Neural progenitor cell (in vitro differentiated cells): Measurements from ENCODE around the gene SPATC1L. TPM values are rescaled to one million over a fixed set of nuclear protein-coding genes. Genes with fewer than 3 reads are reported as not detected.

Source experiments
- DNase-seq: peaks from one replicate; pipeline ENCODE4 v3.0.0-alpha.2; 2016; ENCODE audit warnings: low spot score
- H2AFZ ChIP-seq: fragments of 200-600 bp; sonication (generic); replicated peaks from 2 replicates; pipeline ENCODE4 v1.6.1; 2016; ENCODE audit warnings: antibody characterized with exemption
- H3F3A ChIP-seq: fragments of 200-600 bp; sonication (generic); 2 replicates; pipeline ENCODE4 v1.6.1; 2016; ENCODE audit warnings: antibody characterized with exemption, low read depth
- H3K27ac ChIP-seq: fragments of 200-600 bp; sonication (generic); 2 replicates; pipeline ENCODE4 v1.5.1; 2016; ENCODE audit warnings: mild to moderate bottlenecking
- H3K27me3 ChIP-seq: fragments of 200-600 bp; sonication (generic); 2 replicates; pipeline ENCODE4 v1.6.1; 2016; ENCODE audit warnings: mild to moderate bottlenecking, moderate library complexity
- H3K36me3 ChIP-seq: fragments of 200-600 bp; sonication (generic); 2 replicates; pipeline ENCODE4 v1.5.1; 2016
- H3K4me1 ChIP-seq: fragments of 200-600 bp; sonication (generic); 2 replicates; pipeline ENCODE4 v1.6.1; 2016; ENCODE audit warnings: mixed run types
- H3K4me2 ChIP-seq: fragments of 200-600 bp; sonication (generic); 2 replicates; pipeline ENCODE4 v1.6.1; 2016
- H3K4me3 ChIP-seq: fragments of 200-600 bp; sonication (generic); 2 replicates; pipeline ENCODE4 v1.5.1; 2016
- H3K79me2 ChIP-seq: fragments of 200-600 bp; sonication (generic); 2 replicates; pipeline ENCODE4 v1.6.1; 2016; ENCODE audit warnings: low read depth
- H3K9ac ChIP-seq: fragments of 200-600 bp; sonication (generic); 2 replicates; pipeline ENCODE4 v1.6.1; 2016
- H3K9me3 ChIP-seq: fragments of 200-600 bp; sonication (generic); 2 replicates; pipeline ENCODE4 v1.5.1; 2016; ENCODE audit warnings: low read depth
- H4K20me1 ChIP-seq: fragments of 200-600 bp; sonication (generic); 2 replicates; pipeline ENCODE4 v1.6.1; 2016; ENCODE audit warnings: low read depth
- H3K27ac Mint-ChIP-seq: 3 replicates; pipeline ENCODE4 v1.8.0; 2021; ENCODE audit warnings: mixed read lengths
- H3K27me3 Mint-ChIP-seq: 2 replicates; pipeline ENCODE4 v1.8.0; 2022; ENCODE audit warnings: low read depth, mild to moderate bottlenecking, inconsistent platforms, moderate library complexity, mixed read lengths; ENCODE audit not compliant: insufficient read depth
- H3K36me3 Mint-ChIP-seq: 3 replicates; pipeline ENCODE4 v1.8.0; 2021; ENCODE audit warnings: mixed read lengths
- H3K4me1 Mint-ChIP-seq: 3 replicates; pipeline ENCODE4 v1.8.0; 2021; ENCODE audit warnings: mixed read lengths
- H3K4me3 Mint-ChIP-seq: 3 replicates; pipeline ENCODE4 v1.8.0; 2021; ENCODE audit warnings: mild to moderate bottlenecking, moderate library complexity, mixed read lengths
- H3K9me3 Mint-ChIP-seq: 3 replicates; pipeline ENCODE4 v1.8.0; 2020; ENCODE audit warnings: mixed read lengths
- CTCF ChIP-seq: fragments of 200-600 bp; sonication (generic); IDR thresholded peaks from 2 replicates; pipeline ENCODE4 v1.5.1; 2017; ENCODE audit warnings: antibody characterized with exemption, mild to moderate bottlenecking
- EZH2 ChIP-seq: fragments of 200-600 bp; sonication (generic); IDR thresholded peaks from 2 replicates; pipeline ENCODE4 v1.6.1; 2017; ENCODE audit warnings: antibody characterized with exemption, mild to moderate bottlenecking, moderate library complexity
- EZH2phosphoT487 ChIP-seq: fragments of 200-600 bp; sonication (generic); IDR thresholded peaks from 2 replicates; pipeline ENCODE4 v1.6.1; 2017; ENCODE audit warnings: antibody characterized with exemption
- total RNA-seq: library from RNA; depleted of rRNA; stranded (reverse); fragments of >200 nt; gene quantifications from 2 replicates; pipeline ENCODE4 v1.2.3, GENCODE V29; 2015; ENCODE audit warnings: low replicate concordance

Gene SPATC1L
- total RNA-seq, 1 donor from 2014 or later, result 5.1 TPM

- Histone ChIP-seq H3K79me2 (no peaks in the 10 kb centered on the region), H3K9ac (no peak overlapping the region), H4K20me1 (no peaks in the 10 kb centered on the region), H3K4me1 (peaks cover under 1% of the 10 kb centered on the region), H3K27ac (no peak overlapping the region), H3K4me2 (no peak overlapping the region), H3K27me3 (no peaks in the 10 kb centered on the region), H3K4me3 (no peak overlapping the region), H3F3A (no peaks in the 10 kb centered on the region), H3K36me3 (no peaks in the 10 kb centered on the region), H3K9me3 (no peaks in the 10 kb centered on the region), H2AFZ (no peak overlapping the region)
- no peak overlapping the region for H3K27ac Mint-ChIP-seq
- H3K36me3 Mint-ChIP-seq, result no peaks in the 10 kb centered on the region
- H3K27me3 Mint-ChIP-seq, result peaks cover 3% of the 10 kb centered on the region
- H3K9me3 Mint-ChIP-seq, result no peaks in the 10 kb centered on the region
- H3K4me1 Mint-ChIP-seq, result peaks cover 5% of the 10 kb centered on the region
- no peak for TF ChIP-seq EZH2
- no peak for TF ChIP-seq EZH2phosphoT487
- no peak for TF ChIP-seq CTCF
- DNase-seq, result no peak
- no peak overlapping the region for H3K4me3 Mint-ChIP-seq
Measured at GRCh38 chr21:46122758-46123683, 61.2 kb downstream of the SPATC1L start.

GRCh38 chr21:46122237-46122671 is 62.0 kb downstream of the SPATC1L start:
- no peaks in the 10 kb centered on the region for H3K36me3 Mint-ChIP-seq
- Histone ChIP-seq H3K36me3 (no peaks in the 10 kb centered on the region), H3K4me3 (no peak overlapping the region), H3K4me2 (no peak overlapping the region), H3K9ac (no peak overlapping the region), H3K9me3 (no peaks in the 10 kb centered on the region), H3F3A (no peaks in the 10 kb centered on the region), H3K27me3 (no peaks in the 10 kb centered on the region), H2AFZ (no peak overlapping the region), H3K4me1 (no peaks in the 10 kb centered on the region), H4K20me1 (no peaks in the 10 kb centered on the region), H3K27ac (no peak overlapping the region), H3K79me2 (no peaks in the 10 kb centered on the region)
- H3K9me3 Mint-ChIP-seq, result no peaks in the 10 kb centered on the region
- no peaks in the 10 kb centered on the region for H3K4me1 Mint-ChIP-seq
- no peak overlapping the region for H3K4me3 Mint-ChIP-seq
- TF ChIP-seq EZH2phosphoT487, result no peak
- no peak for TF ChIP-seq CTCF
- no peak for TF ChIP-seq EZH2
- H3K27me3 Mint-ChIP-seq, result no peaks in the 10 kb centered on the region
- DNase-seq, result no peak
- no peak overlapping the region for H3K27ac Mint-ChIP-seq

GRCh38 chr21:46121286-46122221 is 62.7 kb downstream of the SPATC1L start:
- Mint-ChIP-seq H3K36me3 (peaks cover 2% of the 10 kb centered on the region), H3K4me1 (no peaks in the 10 kb centered on the region), H3K9me3 (no peaks in the 10 kb centered on the region), H3K4me3 (no peak overlapping the region), H3K27ac (no peak overlapping the region), H3K27me3 (no peaks in the 10 kb centered on the region)
- Histone ChIP-seq H4K20me1 (no peaks in the 10 kb centered on the region), H3K36me3 (no peaks in the 10 kb centered on the region), H3K79me2 (no peaks in the 10 kb centered on the region), H3K27ac (no peak overlapping the region), H3K27me3 (no peaks in the 10 kb centered on the region), H3K9me3 (no peaks in the 10 kb centered on the region), H3K4me1 (no peaks in the 10 kb centered on the region), H2AFZ (no peak overlapping the region), H3K9ac (no peak overlapping the region), H3K4me2 (no peak overlapping the region), H3F3A (no peaks in the 10 kb centered on the region), H3K4me3 (no peak overlapping the region)
- DNase-seq, result no peak
- no peak for TF ChIP-seq EZH2phosphoT487
- TF ChIP-seq EZH2, result no peak
- no peak for TF ChIP-seq CTCF
